Stomach (tissue), 4 donors: Measurements from ENCODE around the gene TPRG1L.

Experiments used
- POLR2A ChIP-seq, 4 donors: fragments of 450-650 bp; IDR thresholded peaks; one replicate each; pipeline ENCODE4 v1.6.1; 2016; ENCODE audit warnings: antibody characterized with exemption in 4 of 4, control low read depth in 2 of 4, mild to moderate bottlenecking in 1 of 4, moderate library complexity in 1 of 4
- TF ChIP-seq, protein P1 (sequence below), 7 experiments: fragments of 450-650 bp in 4 of 7; fragments of 200-600 bp in 3 of 7; sonication (generic) in 3 of 7; IDR thresholded peaks; one replicate each; pipeline ENCODE4 v1.5.1; 2016 to 2019; ENCODE audit warnings: antibody characterized with exemption in 7 of 7, control low read depth in 2 of 7, mild to moderate bottlenecking in 1 of 7

GRCh38 chr1:3585940-3586568, 38.8 kb upstream of the TPRG1L start:
- TF ChIP-seq POLR2A (IDR thresholded peaks at IDR 0.05) = no peak
- TF ChIP-seq, protein P1, sequence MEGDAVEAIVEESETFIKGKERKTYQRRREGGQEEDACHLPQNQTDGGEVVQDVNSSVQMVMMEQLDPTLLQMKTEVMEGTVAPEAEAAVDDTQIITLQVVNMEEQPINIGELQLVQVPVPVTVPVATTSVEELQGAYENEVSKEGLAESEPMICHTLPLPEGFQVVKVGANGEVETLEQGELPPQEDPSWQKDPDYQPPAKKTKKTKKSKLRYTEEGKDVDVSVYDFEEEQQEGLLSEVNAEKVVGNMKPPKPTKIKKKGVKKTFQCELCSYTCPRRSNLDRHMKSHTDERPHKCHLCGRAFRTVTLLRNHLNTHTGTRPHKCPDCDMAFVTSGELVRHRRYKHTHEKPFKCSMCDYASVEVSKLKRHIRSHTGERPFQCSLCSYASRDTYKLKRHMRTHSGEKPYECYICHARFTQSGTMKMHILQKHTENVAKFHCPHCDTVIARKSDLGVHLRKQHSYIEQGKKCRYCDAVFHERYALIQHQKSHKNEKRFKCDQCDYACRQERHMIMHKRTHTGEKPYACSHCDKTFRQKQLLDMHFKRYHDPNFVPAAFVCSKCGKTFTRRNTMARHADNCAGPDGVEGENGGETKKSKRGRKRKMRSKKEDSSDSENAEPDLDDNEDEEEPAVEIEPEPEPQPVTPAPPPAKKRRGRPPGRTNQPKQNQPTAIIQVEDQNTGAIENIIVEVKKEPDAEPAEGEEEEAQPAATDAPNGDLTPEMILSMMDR (IDR thresholded peaks at IDR 0.05) = no peak
